Smooth muscle cell (in vitro differentiated cells): ENCODE data around the gene RELA. TPM values are rescaled to one million over a fixed set of nuclear protein-coding genes. Genes with fewer than 3 reads are reported as not detected.

Source experiments
- DNase-seq: peaks from one replicate; lab custom pipeline; 2025; ENCODE audit not compliant: unreplicated experiment; lab: John Stamatoyannopoulos, UW
- H2AFZ ChIP-seq: fragments of 200-600 bp; sonication (generic); 2 replicates; pipeline ENCODE4 v1.6.0; 2016; ENCODE audit warnings: antibody characterized with exemption, low read depth, mild to moderate bottlenecking
- H3F3A ChIP-seq: fragments of 200-600 bp; sonication (generic); 2 replicates; pipeline ENCODE4 v1.6.0; 2017; ENCODE audit warnings: antibody characterized with exemption, low read depth
- H3K27ac ChIP-seq: fragments of 200-600 bp; sonication (generic); 2 replicates; pipeline ENCODE4 v1.5.1; 2016; ENCODE audit warnings: low read depth, mild to moderate bottlenecking
- H3K27me3 ChIP-seq: fragments of 200-600 bp; sonication (generic); 2 replicates; pipeline ENCODE4 v1.6.1; 2016; ENCODE audit warnings: low read depth, mild to moderate bottlenecking
- H3K36me3 ChIP-seq: fragments of 200-600 bp; sonication (generic); 2 replicates; pipeline ENCODE4 v1.5.1; 2016; ENCODE audit warnings: low read depth
- H3K4me1 ChIP-seq: fragments of 200-600 bp; sonication (generic); 2 replicates; pipeline ENCODE4 v1.5.1; 2016; ENCODE audit warnings: low read depth
- H3K4me2 ChIP-seq: fragments of 200-600 bp; sonication (generic); 2 replicates; pipeline ENCODE4 v1.6.0; 2016; ENCODE audit warnings: mild to moderate bottlenecking
- H3K4me3 ChIP-seq: fragments of 200-600 bp; sonication (generic); 2 replicates; pipeline ENCODE4 v1.5.1; 2016; ENCODE audit warnings: mild to moderate bottlenecking
- H3K79me2 ChIP-seq: fragments of 200-600 bp; sonication (generic); 2 replicates; pipeline ENCODE4 v1.6.0; 2016; ENCODE audit warnings: low read depth, mild to moderate bottlenecking
- H3K9ac ChIP-seq: fragments of 200-600 bp; sonication (generic); 2 replicates; pipeline ENCODE4 v1.6.0; 2016; ENCODE audit warnings: low read depth
- H3K9me3 ChIP-seq: fragments of 200-600 bp; sonication (generic); replicated peaks from 2 replicates; pipeline ENCODE4 v1.5.1; 2016; ENCODE audit warnings: low read depth
- H4K20me1 ChIP-seq: fragments of 200-600 bp; sonication (generic); 2 replicates; pipeline ENCODE4 v1.6.0; 2016; ENCODE audit warnings: low read depth
- WGBS: methylation state at CpG from one replicate; pipeline ENCODE4 v1.1.7; 2016; ENCODE audit warnings: low lambda C conversion rate; 5-methylcytosine and 5-hydroxymethylcytosine counted together
- polyA plus RNA-seq: library from polyadenylated mRNA; unstranded; fragments of >200 nt; fragmentation: Nextera tagmentation; extraction: Ambion mirVana; gene quantifications from 2 replicates; pipeline ENCODE4 v1.2.1, GENCODE V29; 2016
- total RNA-seq: library from RNA; depleted of rRNA; stranded (reverse); fragments of >200 nt; gene quantifications from 2 replicates; pipeline ENCODE4 v1.2.3, GENCODE V29; 2014
- TF ChIP-seq, protein P1 (sequence below): fragments of 200-600 bp; sonication (generic); IDR thresholded peaks from 2 replicates; pipeline ENCODE4 v1.5.1; 2017; ENCODE audit warnings: borderline replicate concordance, mild to moderate bottlenecking, antibody characterized with exemption; ENCODE audit not compliant: insufficient read depth, poor library complexity, severe bottlenecking

RELA gene
- total and polyA plus RNA-seq, 2 experiments from 2014 or later = 41.7 to 82.8 TPM

DNA sequence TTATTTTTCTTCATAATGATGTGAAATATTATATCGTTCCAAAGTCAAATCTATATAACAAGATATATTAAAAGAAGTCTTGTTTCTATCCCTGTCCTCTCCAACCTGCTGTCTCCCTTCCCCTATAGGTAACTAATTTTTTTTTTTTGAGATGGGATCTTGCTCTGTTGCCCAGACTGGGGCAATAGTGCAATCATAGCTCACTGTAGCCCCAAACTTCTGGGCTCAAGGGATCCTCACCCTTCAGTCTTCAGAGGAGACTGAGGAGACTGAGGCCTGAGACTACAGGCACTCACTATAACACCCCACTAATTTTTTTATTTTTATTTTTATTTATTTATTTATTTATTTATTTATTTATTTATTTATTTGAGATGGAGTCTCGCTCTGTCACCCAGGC, 10.3 kb upstream of the RELA start:
- Histone ChIP-seq H3K4me3 (no peak overlapping the region), H3F3A (no peaks in the 10 kb centered on the region), H3K9ac (no peak overlapping the region), H3K9me3 (no peaks in the 10 kb centered on the region), H3K4me1 (no peaks in the 10 kb centered on the region), H3K27me3 (no peaks in the 10 kb centered on the region), H4K20me1 (no peaks in the 10 kb centered on the region), H3K4me2 (no peak overlapping the region), H3K36me3 (no peaks in the 10 kb centered on the region), H3K27ac (no peak overlapping the region), H3K79me2 (no peaks in the 10 kb centered on the region), H2AFZ (no peak overlapping the region)
- 87% methylated on average over 2 of the region's 2 CpGs for WGBS
- TF ChIP-seq, protein P1, sequence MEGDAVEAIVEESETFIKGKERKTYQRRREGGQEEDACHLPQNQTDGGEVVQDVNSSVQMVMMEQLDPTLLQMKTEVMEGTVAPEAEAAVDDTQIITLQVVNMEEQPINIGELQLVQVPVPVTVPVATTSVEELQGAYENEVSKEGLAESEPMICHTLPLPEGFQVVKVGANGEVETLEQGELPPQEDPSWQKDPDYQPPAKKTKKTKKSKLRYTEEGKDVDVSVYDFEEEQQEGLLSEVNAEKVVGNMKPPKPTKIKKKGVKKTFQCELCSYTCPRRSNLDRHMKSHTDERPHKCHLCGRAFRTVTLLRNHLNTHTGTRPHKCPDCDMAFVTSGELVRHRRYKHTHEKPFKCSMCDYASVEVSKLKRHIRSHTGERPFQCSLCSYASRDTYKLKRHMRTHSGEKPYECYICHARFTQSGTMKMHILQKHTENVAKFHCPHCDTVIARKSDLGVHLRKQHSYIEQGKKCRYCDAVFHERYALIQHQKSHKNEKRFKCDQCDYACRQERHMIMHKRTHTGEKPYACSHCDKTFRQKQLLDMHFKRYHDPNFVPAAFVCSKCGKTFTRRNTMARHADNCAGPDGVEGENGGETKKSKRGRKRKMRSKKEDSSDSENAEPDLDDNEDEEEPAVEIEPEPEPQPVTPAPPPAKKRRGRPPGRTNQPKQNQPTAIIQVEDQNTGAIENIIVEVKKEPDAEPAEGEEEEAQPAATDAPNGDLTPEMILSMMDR = no peak
- DNase-seq = no peak

DNA sequence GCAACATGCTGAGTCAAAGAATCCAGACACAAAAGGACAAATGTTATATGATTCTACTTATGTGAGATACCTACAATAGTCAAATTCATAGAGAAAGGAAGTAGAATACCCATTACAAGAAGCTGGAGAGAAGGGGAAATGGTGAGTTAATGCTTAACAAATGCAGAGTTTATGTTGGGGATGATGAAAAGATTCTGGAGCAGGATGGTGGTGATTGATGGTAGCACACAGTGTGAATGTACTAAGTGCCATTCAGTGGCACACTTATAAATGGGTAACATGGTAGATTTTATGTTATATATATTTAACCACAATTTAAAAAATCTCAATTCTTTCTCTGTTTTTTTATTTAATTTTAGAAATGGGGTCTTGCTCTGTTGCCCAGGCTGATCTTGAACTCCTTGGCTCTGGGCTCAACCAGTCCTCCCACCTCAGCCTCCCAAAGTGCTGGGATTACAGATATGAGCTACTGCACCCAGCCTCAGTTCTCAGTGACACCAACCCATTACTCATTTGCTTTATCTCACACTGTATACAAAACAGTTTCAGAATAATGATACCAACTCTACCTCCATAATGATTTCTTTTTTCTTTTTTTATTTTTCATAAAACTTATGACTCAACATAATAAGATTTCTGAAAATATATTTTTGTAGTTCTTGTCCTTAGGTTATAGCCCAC, 9.6 kb upstream of the RELA start:
- no peaks in the 10 kb centered on the region for H3K36me3 ChIP-seq
- no peak for DNase-seq
- H3F3A ChIP-seq = no peaks in the 10 kb centered on the region
- no peaks in the 10 kb centered on the region for H3K79me2 ChIP-seq
- H3K4me3 ChIP-seq = no peak overlapping the region
- no peaks in the 10 kb centered on the region for H3K27me3 ChIP-seq
- H3K4me1 ChIP-seq = no peaks in the 10 kb centered on the region
- H3K9ac ChIP-seq = no peak overlapping the region
- H2AFZ ChIP-seq = no peak overlapping the region
- H3K9me3 ChIP-seq = no peaks in the 10 kb centered on the region
- H3K27ac ChIP-seq = no peak overlapping the region
- no peaks in the 10 kb centered on the region for H4K20me1 ChIP-seq
- TF ChIP-seq, protein P1 = no peak
- H3K4me2 ChIP-seq = no peak overlapping the region

DNA sequence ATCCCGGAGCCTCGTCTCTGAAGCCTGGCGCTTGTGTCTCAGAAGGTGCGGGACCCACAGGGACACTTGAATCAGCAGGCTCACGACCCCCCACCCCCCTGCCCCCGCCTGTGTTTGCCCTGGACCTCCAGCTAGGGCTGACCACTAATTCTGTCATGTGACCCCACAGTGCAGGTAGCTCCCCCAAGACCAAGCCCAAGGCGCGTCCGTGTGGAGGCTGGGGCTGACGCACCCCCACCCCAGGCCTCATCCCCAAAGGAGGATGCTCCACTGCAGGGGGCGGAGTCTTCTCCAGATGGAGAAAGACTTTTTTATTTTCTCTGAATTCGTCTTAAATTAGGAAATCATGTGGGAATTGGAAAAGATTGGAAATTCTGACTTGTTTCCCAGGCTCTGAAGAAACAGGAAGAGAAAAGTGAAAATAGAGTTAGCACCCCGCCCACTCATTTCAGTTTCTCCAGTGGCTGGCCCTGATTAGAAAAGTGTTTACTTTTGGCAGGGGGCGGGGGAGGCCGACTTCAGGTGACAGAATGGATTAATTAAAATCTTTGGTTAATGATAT, 1.0 kb upstream of the RELA start:
- DNase-seq = no peak
- H3F3A ChIP-seq = peaks cover 7% of the 10 kb centered on the region
- peaks cover 8% of the 10 kb centered on the region for H4K20me1 ChIP-seq
- H3K27ac ChIP-seq = peak overlapping the region; percentile 100
- H3K79me2 ChIP-seq = peaks cover 29% of the 10 kb centered on the region
- H3K4me3 ChIP-seq = peak overlapping the region; percentile 85
- H3K36me3 ChIP-seq = no peaks in the 10 kb centered on the region
- peak overlapping the region; percentile 100 for H3K4me2 ChIP-seq
- 12% methylated on average over 15 of the region's 15 CpGs for WGBS
- no peaks in the 10 kb centered on the region for H3K27me3 ChIP-seq
- TF ChIP-seq, protein P1 = no peak
- H3K9me3 ChIP-seq = no peaks in the 10 kb centered on the region
- peak overlapping the region; percentile 98 for H3K9ac ChIP-seq
- H3K4me1 ChIP-seq = peaks cover 16% of the 10 kb centered on the region
- peak overlapping the region; percentile 90 for H2AFZ ChIP-seq
